Measurements from ENCODE around the gene CNTNAP2. TPM values are rescaled to one million over a fixed set of nuclear protein-coding genes. Genes with fewer than 3 reads are reported as not detected.

The CNTNAP2 gene
- total and polyA plus RNA-seq, 2 of the 8 experiments (the other 6 are each of a cell fraction or from before 2014, with no cell fraction given), result 27.9 to 71.0 TPM

DNA sequence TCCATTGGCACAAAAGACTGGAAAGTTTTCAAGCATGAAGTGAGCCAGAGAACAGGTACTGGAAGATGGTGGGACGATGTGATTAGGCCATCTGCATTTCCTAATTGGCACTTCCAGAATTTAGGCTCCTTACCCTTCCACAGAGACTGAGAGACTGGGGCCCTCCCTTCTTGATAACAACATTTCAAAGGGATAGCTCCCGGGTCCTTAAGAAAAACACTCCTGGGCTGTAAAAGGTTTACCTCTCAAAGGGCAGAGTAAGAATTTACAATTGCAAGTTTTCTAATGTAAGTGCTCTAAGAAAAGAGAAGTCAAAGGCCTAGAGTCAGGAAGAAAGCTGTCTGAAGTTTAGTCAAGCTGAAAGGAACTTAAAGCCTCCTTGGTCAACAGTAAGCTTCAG lies 1914.4 kb downstream of the CNTNAP2 start (continued):
- TF ChIP-seq, protein P1, sequence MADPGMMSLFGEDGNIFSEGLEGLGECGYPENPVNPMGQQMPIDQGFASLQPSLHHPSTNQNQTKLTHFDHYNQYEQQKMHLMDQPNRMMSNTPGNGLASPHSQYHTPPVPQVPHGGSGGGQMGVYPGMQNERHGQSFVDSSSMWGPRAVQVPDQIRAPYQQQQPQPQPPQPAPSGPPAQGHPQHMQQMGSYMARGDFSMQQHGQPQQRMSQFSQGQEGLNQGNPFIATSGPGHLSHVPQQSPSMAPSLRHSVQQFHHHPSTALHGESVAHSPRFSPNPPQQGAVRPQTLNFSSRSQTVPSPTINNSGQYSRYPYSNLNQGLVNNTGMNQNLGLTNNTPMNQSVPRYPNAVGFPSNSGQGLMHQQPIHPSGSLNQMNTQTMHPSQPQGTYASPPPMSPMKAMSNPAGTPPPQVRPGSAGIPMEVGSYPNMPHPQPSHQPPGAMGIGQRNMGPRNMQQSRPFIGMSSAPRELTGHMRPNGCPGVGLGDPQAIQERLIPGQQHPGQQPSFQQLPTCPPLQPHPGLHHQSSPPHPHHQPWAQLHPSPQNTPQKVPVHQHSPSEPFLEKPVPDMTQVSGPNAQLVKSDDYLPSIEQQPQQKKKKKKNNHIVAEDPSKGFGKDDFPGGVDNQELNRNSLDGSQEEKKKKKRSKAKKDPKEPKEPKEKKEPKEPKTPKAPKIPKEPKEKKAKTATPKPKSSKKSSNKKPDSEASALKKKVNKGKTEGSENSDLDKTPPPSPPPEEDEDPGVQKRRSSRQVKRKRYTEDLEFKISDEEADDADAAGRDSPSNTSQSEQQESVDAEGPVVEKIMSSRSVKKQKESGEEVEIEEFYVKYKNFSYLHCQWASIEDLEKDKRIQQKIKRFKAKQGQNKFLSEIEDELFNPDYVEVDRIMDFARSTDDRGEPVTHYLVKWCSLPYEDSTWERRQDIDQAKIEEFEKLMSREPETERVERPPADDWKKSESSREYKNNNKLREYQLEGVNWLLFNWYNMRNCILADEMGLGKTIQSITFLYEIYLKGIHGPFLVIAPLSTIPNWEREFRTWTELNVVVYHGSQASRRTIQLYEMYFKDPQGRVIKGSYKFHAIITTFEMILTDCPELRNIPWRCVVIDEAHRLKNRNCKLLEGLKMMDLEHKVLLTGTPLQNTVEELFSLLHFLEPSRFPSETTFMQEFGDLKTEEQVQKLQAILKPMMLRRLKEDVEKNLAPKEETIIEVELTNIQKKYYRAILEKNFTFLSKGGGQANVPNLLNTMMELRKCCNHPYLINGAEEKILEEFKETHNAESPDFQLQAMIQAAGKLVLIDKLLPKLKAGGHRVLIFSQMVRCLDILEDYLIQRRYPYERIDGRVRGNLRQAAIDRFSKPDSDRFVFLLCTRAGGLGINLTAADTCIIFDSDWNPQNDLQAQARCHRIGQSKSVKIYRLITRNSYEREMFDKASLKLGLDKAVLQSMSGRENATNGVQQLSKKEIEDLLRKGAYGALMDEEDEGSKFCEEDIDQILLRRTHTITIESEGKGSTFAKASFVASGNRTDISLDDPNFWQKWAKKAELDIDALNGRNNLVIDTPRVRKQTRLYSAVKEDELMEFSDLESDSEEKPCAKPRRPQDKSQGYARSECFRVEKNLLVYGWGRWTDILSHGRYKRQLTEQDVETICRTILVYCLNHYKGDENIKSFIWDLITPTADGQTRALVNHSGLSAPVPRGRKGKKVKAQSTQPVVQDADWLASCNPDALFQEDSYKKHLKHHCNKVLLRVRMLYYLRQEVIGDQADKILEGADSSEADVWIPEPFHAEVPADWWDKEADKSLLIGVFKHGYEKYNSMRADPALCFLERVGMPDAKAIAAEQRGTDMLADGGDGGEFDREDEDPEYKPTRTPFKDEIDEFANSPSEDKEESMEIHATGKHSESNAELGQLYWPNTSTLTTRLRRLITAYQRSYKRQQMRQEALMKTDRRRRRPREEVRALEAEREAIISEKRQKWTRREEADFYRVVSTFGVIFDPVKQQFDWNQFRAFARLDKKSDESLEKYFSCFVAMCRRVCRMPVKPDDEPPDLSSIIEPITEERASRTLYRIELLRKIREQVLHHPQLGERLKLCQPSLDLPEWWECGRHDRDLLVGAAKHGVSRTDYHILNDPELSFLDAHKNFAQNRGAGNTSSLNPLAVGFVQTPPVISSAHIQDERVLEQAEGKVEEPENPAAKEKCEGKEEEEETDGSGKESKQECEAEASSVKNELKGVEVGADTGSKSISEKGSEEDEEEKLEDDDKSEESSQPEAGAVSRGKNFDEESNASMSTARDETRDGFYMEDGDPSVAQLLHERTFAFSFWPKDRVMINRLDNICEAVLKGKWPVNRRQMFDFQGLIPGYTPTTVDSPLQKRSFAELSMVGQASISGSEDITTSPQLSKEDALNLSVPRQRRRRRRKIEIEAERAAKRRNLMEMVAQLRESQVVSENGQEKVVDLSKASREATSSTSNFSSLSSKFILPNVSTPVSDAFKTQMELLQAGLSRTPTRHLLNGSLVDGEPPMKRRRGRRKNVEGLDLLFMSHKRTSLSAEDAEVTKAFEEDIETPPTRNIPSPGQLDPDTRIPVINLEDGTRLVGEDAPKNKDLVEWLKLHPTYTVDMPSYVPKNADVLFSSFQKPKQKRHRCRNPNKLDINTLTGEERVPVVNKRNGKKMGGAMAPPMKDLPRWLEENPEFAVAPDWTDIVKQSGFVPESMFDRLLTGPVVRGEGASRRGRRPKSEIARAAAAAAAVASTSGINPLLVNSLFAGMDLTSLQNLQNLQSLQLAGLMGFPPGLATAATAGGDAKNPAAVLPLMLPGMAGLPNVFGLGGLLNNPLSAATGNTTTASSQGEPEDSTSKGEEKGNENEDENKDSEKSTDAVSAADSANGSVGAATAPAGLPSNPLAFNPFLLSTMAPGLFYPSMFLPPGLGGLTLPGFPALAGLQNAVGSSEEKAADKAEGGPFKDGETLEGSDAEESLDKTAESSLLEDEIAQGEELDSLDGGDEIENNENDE (IDR thresholded peaks at IDR 0.05; ENCODE audit: insufficient replicate concordance, low read length), result peak; percentile 83
- TF ChIP-seq KDM5A (IDR thresholded peaks at IDR 0.05; ENCODE audit: low read length) (no peak), RNF2 (IDR thresholded peaks at IDR 0.05; ENCODE audit: borderline replicate concordance, low read depth, low read length, missing control alignments, poor library complexity, severe bottlenecking) (no peak), SP1 (IDR thresholded peaks at IDR 0.05; ENCODE audit: low read depth, low read length) (no peak), NANOG (IDR thresholded peaks at IDR 0.05; ENCODE audit: insufficient read depth, low read depth, low read length, poor library complexity, severe bottlenecking) (peak; percentile 38)
